ENCODE data around the gene SP2.

DNA sequence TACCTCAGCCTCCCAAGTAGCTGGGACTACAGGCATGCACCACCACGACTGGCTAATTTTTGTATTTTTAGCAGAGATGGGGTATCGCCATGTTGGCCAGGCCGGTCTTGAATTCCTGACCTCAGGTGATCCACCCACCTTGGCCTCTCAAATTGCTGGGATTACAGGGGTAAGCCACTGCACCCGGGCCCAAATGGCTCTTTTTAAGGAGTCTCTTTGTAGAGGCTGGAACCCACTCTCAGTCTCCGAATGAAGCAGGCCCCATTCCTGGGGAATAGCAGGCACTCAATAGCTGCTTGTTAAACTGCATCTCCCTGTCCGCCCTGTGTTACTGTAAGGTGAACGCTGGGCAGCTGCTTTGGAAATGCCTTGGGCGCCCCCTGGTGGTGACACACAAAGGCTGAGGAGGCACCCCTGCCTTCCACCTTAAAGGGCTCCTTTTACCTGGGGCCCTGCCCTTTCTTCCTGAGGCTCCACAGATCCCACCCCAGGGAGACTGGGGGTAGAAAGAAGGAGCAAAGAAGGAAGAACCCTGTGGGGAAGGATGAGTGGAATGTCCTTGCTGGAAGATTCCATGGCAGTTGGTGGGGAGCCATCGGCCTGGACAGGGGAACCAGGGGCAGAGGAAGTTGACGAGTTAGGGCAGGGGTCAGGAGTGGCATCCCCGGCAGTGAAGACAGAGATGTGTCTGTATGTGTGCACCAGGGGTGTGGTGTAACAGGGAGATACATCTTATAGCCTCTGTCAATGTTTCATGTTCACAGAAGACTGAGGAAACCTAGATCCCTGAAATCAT is 6.1 kb upstream of the SP2 start:
- TF ChIP-seq POLR2AphosphoS5 (IDR thresholded peaks at IDR 0.05) (no peak), EP300 (IDR thresholded peaks at IDR 0.05) (no peak)

Measured in upper lobe of left lung (tissue), 4 donors.